Mucosa of descending colon (tissue), 3 donors: Measurements from ENCODE around the gene ANKRD7. TPM values are rescaled to one million over a fixed set of nuclear protein-coding genes. Genes with fewer than 3 reads are reported as not detected.

Experiments used
- ATAC-seq: fragments of 200-7000 bp; cut with Tn5 transposase; one replicate; pipeline ENCODE4 v1.9.1; 2020; ENCODE audit warnings: mild to moderate bottlenecking, moderate library complexity
- DNase-seq, 3 donors: peaks; one replicate each; pipeline ENCODE4 v3.0.0-alpha.2; 2020
- H3K36me3 ChIP-seq: fragments of 200-600 bp; one replicate; pipeline ENCODE4 v1.8.0; 2021; ENCODE audit warnings: low read depth, mild to moderate bottlenecking
- H3K4me1 ChIP-seq: fragments of 200-600 bp; one replicate; pipeline ENCODE4 v1.8.0; 2021; ENCODE audit warnings: low read depth, mild to moderate bottlenecking
- H3K4me3 ChIP-seq: fragments of 200-600 bp; one replicate; pipeline ENCODE4 v1.8.0; 2021; ENCODE audit warnings: mild to moderate bottlenecking
- H3K9me3 ChIP-seq: fragments of 200-600 bp; one replicate; pipeline ENCODE4 v1.8.0; 2021; ENCODE audit warnings: mild to moderate bottlenecking
- CTCF ChIP-seq: fragments of 200-600 bp; IDR thresholded peaks from one replicate; pipeline ENCODE4 v1.8.0; 2022; ENCODE audit warnings: antibody characterized with exemption, mild to moderate bottlenecking
- intact Hi-C, 2 donors: fragments of 100-400 bp; cut with DNase I in 1 of 2; cut with micrococcal nuclease in 1 of 2; formaldehyde crosslinking; loops; one replicate each; pipeline versions ENCODE4 v1.11.0 to v1.11.1; 2022; cut with DNase I, micrococcal nuclease
- total RNA-seq, 3 donors: library from RNA; stranded (reverse); fragmentation: NEBNext Ultra II Directional in 2 of 3; extraction: Animal tissue kit (Norgen Biotek cat#: 25700) in 2 of 3; gene quantifications; one replicate each; pipeline versions ENCODE4 v1.2.1 to v1.2.4, GENCODE V29; 2021 to 2023
- donor health status: DM: no; HTN: no; CAD: no; lungs with moderate emphysema.
- donor health status: DM: no; HTN: no; CAD: no.
- donor health status: DM: no; HTN: yes; CAD: no.

ANKRD7 gene
- total RNA-seq, 3 donors from 2014 or later = 1.9 TPM; not detected in 2

GRCh38 chr7:118286131-118286530 is 61.6 kb downstream of the ANKRD7 start:
- Histone ChIP-seq H3K4me3 (no peak overlapping the region), H3K9me3 (peaks cover 6% of the 10 kb centered on the region), H3K4me1 (peaks cover 7% of the 10 kb centered on the region), H3K36me3 (no peaks in the 10 kb centered on the region)
- ATAC-seq = no peak
- TF ChIP-seq CTCF = no peak
- intact Hi-C loops = no loop called here
- DNase-seq = no peak

- ATAC-seq (no peak), DNase-seq (no peak)
- intact Hi-C loops = no loop called here
- Histone ChIP-seq H3K4me3 (no peak overlapping the region), H3K9me3 (peaks cover 12% of the 10 kb centered on the region), H3K4me1 (no peaks in the 10 kb centered on the region), H3K36me3 (no peaks in the 10 kb centered on the region)
- TF ChIP-seq CTCF = no peak
Observed at GRCh38 chr7:118288098-118288497, 63.6 kb downstream of the ANKRD7 start.

- intact Hi-C loops = no loop called here
- Histone ChIP-seq H3K9me3 (peaks cover 12% of the 10 kb centered on the region), H3K4me3 (no peak overlapping the region), H3K36me3 (no peaks in the 10 kb centered on the region), H3K4me1 (no peaks in the 10 kb centered on the region)
- TF ChIP-seq CTCF = no peak
- DNase-seq = no peak
- ATAC-seq = no peak
Observed at GRCh38 chr7:118289476-118289875, 65.0 kb downstream of the ANKRD7 start.

Other genes starting within 250 kb of the ANKRD7 start
- gene LSM8, start 40.5 kb upstream of the ANKRD7 start, total RNA-seq = 10 to 100 TPM; 23.3 to 26.0 (median 23.4) TPM